ENCODE results near the gene RPS6KA4.

GRCh38 chr11:64367931-64368672, 9.1 kb downstream of the RPS6KA4 start:
- TF ChIP-seq CTCF (conservative IDR thresholded peaks at IDR 0.05; ENCODE audit: low read depth, low read length) (no peak), EZH2 (IDR thresholded peaks at IDR 0.05; ENCODE audit: borderline replicate concordance, low read depth, low read length, poor library complexity, severe bottlenecking) (no peak)

All from A673 (cell line).